ENCODE data around the gene CCDC175.

The CCDC175 gene

DNA sequence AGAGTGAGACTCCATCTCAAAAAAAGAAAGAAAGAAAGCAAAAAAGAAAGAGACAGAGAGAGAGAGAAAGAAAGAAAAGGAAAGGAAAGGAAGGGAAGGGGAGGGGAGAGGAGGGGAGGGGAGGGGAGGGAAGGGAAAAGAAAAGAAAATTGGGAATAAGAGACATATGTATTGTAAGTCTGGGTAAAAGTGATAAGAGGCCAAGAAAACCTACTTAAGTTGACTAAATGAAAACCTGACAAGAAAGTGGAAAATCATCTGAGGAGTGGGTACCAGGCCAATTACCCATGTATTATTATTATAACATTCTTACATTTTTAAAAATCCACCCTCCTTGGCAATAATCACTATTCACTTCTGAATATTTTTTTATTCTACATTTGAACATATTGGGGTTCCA lies 46.3 kb downstream of the CCDC175 start:
- TF ChIP-seq, protein P1, sequence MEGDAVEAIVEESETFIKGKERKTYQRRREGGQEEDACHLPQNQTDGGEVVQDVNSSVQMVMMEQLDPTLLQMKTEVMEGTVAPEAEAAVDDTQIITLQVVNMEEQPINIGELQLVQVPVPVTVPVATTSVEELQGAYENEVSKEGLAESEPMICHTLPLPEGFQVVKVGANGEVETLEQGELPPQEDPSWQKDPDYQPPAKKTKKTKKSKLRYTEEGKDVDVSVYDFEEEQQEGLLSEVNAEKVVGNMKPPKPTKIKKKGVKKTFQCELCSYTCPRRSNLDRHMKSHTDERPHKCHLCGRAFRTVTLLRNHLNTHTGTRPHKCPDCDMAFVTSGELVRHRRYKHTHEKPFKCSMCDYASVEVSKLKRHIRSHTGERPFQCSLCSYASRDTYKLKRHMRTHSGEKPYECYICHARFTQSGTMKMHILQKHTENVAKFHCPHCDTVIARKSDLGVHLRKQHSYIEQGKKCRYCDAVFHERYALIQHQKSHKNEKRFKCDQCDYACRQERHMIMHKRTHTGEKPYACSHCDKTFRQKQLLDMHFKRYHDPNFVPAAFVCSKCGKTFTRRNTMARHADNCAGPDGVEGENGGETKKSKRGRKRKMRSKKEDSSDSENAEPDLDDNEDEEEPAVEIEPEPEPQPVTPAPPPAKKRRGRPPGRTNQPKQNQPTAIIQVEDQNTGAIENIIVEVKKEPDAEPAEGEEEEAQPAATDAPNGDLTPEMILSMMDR (IDR thresholded peaks at IDR 0.05; ENCODE audit: insufficient read depth, missing control alignments): no peak
- DNase-seq (ENCODE audit: insufficient read length, low spot score): no peak
- no peak for FAIRE-seq

DNA sequence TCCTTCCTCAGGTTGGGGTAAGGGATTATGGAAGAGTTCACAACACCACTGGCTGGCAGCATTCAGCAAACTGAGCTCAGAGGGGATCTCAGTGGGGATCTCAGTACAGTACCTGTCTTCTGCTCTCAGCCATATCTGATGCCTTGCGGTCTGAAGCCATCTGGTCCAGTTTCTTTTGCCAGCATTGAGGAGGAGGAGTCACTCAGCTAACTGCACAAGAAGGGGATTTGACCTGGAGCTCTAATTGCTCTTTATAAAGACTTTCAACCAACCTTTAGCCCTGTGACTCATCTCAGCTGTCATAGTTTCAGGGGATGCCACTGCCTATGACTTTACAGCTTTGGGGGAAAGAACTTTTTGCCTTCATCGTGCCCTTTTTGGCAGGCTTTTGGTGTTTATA lies 47.4 kb downstream of the CCDC175 start:
- FAIRE-seq (no peak), DNase-seq (ENCODE audit: insufficient read length, low spot score) (no peak)
- TF ChIP-seq, protein P1 (IDR thresholded peaks at IDR 0.05; ENCODE audit: insufficient read depth, missing control alignments): no peak

DNA sequence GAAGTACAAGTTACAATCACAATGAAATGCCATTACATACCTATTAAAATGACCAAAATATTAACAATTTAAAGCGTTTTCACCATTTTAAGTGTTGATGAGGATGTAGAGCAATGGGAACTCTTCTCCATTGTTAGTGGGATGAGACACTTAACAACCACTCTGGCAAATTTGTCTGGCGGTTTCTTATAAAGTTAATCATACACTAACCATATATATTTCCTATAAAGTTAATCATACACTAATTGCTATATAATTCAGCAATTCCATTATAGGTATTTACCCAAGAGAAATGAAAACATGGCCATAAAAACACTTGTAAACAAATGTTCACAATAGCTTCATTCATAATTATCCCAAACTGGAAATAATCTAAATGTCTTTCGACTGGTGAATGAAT lies 56.4 kb downstream of the CCDC175 start:
- DNase-seq (ENCODE audit: insufficient read length, low spot score): no peak
- TF ChIP-seq, protein P1 (IDR thresholded peaks at IDR 0.05; ENCODE audit: insufficient read depth, missing control alignments): no peak
- FAIRE-seq: no peak

DNA sequence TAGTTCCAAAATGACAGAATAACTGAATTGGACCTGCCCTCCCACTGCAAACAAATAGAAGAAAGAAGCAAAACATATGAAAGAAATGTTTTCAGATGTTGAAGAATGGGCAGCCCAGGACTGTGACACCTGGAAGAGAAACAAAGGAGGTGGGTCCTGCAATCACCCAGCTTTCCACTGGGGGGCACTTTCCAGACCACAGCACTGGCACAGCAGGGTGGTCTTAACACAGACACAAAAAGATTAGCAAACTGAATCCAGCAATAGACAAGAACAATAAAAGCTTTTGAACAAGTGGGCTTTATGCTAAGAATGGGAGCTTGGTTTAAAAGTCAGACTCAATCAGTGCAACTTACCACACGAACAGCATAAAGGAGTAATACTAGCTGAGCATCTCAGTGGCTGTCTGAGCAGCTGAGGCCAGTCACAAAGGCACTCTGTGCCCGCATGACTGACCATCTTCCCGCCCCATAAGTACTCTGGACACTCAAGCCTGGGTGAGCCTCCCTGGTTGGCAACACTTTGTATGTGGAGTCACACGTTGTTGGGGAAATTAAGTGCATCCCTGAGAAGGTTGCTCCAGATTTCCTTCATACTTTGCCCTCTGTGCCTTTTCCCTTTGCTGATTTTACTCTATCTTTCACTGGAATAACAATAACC lies 64.6 kb downstream of the CCDC175 start:
- peak; percentile 25 for DNase-seq (ENCODE audit: insufficient read length, low spot score)
- no peak for FAIRE-seq
- TF ChIP-seq, protein P1 (IDR thresholded peaks at IDR 0.05; ENCODE audit: insufficient read depth, missing control alignments): peak; percentile 57

DNA sequence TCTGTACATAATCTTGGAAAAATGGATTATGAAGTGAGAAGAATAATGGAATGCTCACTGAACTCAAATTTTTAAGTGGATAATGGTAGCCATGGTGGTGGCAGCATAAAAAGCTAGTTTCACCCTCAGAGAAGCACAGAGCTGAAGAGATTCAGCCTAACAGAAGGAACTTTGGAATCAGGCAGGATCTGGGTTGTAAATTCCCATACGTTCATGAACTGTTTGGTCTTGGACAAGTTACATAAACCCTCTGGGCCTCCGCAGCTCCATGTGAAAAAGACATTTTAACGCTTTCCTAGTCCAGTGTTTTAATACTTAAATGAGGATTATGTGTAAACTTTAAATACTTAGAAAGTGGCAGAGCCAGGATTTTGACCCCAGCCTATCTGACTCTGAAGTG lies 65.6 kb downstream of the CCDC175 start:
- DNase-seq (ENCODE audit: insufficient read length, low spot score) (no peak), FAIRE-seq (no peak)
- TF ChIP-seq, protein P1 (IDR thresholded peaks at IDR 0.05; ENCODE audit: insufficient read depth, missing control alignments): no peak

DNA sequence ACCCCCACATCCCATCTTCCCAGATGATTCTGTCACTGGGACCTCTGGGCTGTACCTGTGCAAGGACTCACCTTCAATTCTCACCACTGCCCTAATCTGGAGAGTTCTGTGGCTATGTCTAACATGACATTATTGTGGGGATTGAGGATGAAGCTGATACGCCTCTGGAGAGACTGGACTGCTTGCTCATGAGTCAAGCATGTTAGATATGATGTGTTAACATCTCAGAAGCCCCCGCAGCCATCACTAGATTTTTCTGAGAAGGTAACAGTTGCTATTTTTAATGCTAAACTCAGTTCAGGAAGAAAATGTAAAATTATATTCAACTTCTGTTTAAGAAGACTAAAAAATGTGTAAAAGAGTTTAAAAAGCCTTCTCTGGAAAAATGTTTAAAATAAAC lies 66.6 kb downstream of the CCDC175 start:
- DNase-seq (ENCODE audit: insufficient read length, low spot score) (no peak), FAIRE-seq (no peak)
- TF ChIP-seq, protein P1 (IDR thresholded peaks at IDR 0.05; ENCODE audit: insufficient read depth, missing control alignments): no peak

DNA sequence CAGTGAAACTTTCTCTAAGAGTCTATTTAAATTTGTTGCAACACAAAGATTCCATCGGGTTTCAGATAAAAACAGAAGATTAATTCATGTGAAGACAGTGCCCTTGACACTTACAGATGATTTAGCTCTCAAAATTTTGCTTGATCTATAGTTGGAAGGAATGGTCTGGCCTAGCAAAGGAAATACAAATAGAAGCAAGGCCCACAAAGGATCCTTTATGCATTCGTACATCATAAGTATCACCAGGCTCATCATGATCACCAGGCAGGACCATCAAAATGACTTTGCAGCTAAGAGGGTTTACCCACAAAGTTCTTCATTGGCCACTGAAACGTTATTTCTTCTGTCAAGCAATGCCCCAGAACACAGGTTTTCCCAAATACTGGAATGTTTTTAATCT lies 67.5 kb downstream of the CCDC175 start:
- TF ChIP-seq, protein P1 (IDR thresholded peaks at IDR 0.05; ENCODE audit: insufficient read depth, missing control alignments): no peak
- DNase-seq (ENCODE audit: insufficient read length, low spot score) (no peak), FAIRE-seq (no peak)
